Ishikawa (cell line): ENCODE results near the gene ADM.

ENCODE experiments used
- CEBPB ChIP-seq: IDR thresholded peaks from 2 replicates; pipeline ENCODE4 v1.6.1; 2012
- FOXM1 ChIP-seq: IDR thresholded peaks from 2 replicates; pipeline ENCODE4 v1.6.1; 2012; ENCODE audit warnings: low read depth, borderline replicate concordance
- RAD21 ChIP-seq: IDR thresholded peaks from 2 replicates; pipeline ENCODE4 v1.6.1; 2012; ENCODE audit warnings: low read depth
- TAF1 ChIP-seq: IDR thresholded peaks from 2 replicates; pipeline ENCODE4 v1.6.1; 2012; ENCODE audit warnings: low read depth, mild to moderate bottlenecking

GRCh38 chr11:10302359-10302743 is 2.5 kb upstream of the ADM start:
- TF ChIP-seq TAF1 (no peak), RAD21 (no peak), FOXM1 (no peak), CEBPB (no peak)
